ENCODE data around the gene FYN. TPM values are rescaled to one million over a fixed set of nuclear protein-coding genes. Genes with fewer than 3 reads are reported as not detected.

Gene FYN
- total and polyA plus RNA-seq, 2 of the 8 experiments (the other 6 are each of a cell fraction or from before 2014, with no cell fraction given), result 46.8 to 97.2 TPM

DNA sequence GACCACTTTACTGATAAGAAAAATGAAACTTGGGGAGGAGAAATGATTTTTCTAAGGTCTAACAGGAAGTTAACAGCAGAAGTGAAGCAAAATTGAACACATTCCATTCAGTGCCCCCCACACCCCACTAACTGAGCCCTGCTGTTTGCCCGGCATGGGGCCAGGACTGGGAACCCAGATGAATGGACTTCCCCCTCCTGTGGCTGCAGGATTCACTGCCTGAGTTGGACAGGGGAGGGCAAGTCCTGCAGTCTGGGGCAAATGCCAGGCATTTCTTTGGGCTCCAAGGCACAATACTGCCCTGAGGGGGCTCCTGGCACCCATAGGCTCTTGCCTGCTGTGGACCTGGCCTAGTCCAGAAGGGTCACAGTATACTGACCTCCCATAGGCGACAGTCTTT is 28.3 kb downstream of the FYN start (continued):
- TF ChIP-seq, protein P1, sequence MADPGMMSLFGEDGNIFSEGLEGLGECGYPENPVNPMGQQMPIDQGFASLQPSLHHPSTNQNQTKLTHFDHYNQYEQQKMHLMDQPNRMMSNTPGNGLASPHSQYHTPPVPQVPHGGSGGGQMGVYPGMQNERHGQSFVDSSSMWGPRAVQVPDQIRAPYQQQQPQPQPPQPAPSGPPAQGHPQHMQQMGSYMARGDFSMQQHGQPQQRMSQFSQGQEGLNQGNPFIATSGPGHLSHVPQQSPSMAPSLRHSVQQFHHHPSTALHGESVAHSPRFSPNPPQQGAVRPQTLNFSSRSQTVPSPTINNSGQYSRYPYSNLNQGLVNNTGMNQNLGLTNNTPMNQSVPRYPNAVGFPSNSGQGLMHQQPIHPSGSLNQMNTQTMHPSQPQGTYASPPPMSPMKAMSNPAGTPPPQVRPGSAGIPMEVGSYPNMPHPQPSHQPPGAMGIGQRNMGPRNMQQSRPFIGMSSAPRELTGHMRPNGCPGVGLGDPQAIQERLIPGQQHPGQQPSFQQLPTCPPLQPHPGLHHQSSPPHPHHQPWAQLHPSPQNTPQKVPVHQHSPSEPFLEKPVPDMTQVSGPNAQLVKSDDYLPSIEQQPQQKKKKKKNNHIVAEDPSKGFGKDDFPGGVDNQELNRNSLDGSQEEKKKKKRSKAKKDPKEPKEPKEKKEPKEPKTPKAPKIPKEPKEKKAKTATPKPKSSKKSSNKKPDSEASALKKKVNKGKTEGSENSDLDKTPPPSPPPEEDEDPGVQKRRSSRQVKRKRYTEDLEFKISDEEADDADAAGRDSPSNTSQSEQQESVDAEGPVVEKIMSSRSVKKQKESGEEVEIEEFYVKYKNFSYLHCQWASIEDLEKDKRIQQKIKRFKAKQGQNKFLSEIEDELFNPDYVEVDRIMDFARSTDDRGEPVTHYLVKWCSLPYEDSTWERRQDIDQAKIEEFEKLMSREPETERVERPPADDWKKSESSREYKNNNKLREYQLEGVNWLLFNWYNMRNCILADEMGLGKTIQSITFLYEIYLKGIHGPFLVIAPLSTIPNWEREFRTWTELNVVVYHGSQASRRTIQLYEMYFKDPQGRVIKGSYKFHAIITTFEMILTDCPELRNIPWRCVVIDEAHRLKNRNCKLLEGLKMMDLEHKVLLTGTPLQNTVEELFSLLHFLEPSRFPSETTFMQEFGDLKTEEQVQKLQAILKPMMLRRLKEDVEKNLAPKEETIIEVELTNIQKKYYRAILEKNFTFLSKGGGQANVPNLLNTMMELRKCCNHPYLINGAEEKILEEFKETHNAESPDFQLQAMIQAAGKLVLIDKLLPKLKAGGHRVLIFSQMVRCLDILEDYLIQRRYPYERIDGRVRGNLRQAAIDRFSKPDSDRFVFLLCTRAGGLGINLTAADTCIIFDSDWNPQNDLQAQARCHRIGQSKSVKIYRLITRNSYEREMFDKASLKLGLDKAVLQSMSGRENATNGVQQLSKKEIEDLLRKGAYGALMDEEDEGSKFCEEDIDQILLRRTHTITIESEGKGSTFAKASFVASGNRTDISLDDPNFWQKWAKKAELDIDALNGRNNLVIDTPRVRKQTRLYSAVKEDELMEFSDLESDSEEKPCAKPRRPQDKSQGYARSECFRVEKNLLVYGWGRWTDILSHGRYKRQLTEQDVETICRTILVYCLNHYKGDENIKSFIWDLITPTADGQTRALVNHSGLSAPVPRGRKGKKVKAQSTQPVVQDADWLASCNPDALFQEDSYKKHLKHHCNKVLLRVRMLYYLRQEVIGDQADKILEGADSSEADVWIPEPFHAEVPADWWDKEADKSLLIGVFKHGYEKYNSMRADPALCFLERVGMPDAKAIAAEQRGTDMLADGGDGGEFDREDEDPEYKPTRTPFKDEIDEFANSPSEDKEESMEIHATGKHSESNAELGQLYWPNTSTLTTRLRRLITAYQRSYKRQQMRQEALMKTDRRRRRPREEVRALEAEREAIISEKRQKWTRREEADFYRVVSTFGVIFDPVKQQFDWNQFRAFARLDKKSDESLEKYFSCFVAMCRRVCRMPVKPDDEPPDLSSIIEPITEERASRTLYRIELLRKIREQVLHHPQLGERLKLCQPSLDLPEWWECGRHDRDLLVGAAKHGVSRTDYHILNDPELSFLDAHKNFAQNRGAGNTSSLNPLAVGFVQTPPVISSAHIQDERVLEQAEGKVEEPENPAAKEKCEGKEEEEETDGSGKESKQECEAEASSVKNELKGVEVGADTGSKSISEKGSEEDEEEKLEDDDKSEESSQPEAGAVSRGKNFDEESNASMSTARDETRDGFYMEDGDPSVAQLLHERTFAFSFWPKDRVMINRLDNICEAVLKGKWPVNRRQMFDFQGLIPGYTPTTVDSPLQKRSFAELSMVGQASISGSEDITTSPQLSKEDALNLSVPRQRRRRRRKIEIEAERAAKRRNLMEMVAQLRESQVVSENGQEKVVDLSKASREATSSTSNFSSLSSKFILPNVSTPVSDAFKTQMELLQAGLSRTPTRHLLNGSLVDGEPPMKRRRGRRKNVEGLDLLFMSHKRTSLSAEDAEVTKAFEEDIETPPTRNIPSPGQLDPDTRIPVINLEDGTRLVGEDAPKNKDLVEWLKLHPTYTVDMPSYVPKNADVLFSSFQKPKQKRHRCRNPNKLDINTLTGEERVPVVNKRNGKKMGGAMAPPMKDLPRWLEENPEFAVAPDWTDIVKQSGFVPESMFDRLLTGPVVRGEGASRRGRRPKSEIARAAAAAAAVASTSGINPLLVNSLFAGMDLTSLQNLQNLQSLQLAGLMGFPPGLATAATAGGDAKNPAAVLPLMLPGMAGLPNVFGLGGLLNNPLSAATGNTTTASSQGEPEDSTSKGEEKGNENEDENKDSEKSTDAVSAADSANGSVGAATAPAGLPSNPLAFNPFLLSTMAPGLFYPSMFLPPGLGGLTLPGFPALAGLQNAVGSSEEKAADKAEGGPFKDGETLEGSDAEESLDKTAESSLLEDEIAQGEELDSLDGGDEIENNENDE (IDR thresholded peaks at IDR 0.05; ENCODE audit: insufficient replicate concordance, low read length), result peak; percentile 25
- peak; percentile 18 to 45; a peak in 3 of 4 replicates for TF ChIP-seq RAD21 (IDR thresholded peaks at IDR 0.05 in 1 of 2, conservative IDR thresholded peaks at IDR 0.05 in 1 of 2; ENCODE audit: low read depth in 2 of 2, low read length in 2 of 2)
- no peak for TF ChIP-seq RXRA (IDR thresholded peaks at IDR 0.05; ENCODE audit: insufficient read depth, low read depth, low read length)
- TF ChIP-seq HDAC2 (IDR thresholded peaks at IDR 0.05; ENCODE audit: borderline replicate concordance in 1 of 2, low read depth in 2 of 2, low read length in 2 of 2), result peak in 1 of 2 experiments; percentile 69; a peak in 1 of 4 replicates
- no peak for TF ChIP-seq RFX5 (IDR thresholded peaks at IDR 0.05; ENCODE audit: borderline replicate concordance, low read depth, low read length)
- no peak for TF ChIP-seq CHD2 (IDR thresholded peaks at IDR 0.05; ENCODE audit: low read length)
- no peak for TF ChIP-seq RBBP5 (IDR thresholded peaks at IDR 0.05; ENCODE audit: borderline replicate concordance, low read depth, low read length)
- no peak for TF ChIP-seq SIRT6 (IDR thresholded peaks at IDR 0.05; ENCODE audit: low read length)
- no peak for TF ChIP-seq GTF2F1 (IDR thresholded peaks at IDR 0.05; ENCODE audit: borderline replicate concordance, low read depth, low read length)
